ENCODE measurements around the gene TMEM270.

The TMEM270 gene

GRCh38 chr7:73901231-73901822 is 40.4 kb downstream of the TMEM270 start:
- Histone ChIP-seq H3K4me3 (ENCODE audit: extremely low read depth, insufficient read depth, low read length, poor library complexity, severe bottlenecking) (no peak overlapping the region), H3K4me1 (ENCODE audit: control insufficient read depth, insufficient read depth, low read length, poor library complexity, severe bottlenecking) (peaks cover 10% of the 10 kb centered on the region), H3K36me3 (ENCODE audit: control insufficient read depth, insufficient read depth, low read length) (no peaks in the 10 kb centered on the region), H3K27ac (ENCODE audit: low read depth, low read length, severe bottlenecking) (no peak overlapping the region), H3K9me3 (ENCODE audit: control insufficient read depth, low read length) (peaks cover 6% of the 10 kb centered on the region)
- WGBS, 2 experiments (ENCODE audit: insufficient coverage in 2 of 2): 80 to 83% methylated on average over 2 of the region's 3 CpGs

GRCh38 chr7:73901823-73902597 is 41.1 kb downstream of the TMEM270 start:
- no peaks in the 10 kb centered on the region for H3K36me3 ChIP-seq (ENCODE audit: control insufficient read depth, insufficient read depth, low read length)
- H3K4me3 ChIP-seq (ENCODE audit: extremely low read depth, insufficient read depth, low read length, poor library complexity, severe bottlenecking): no peak overlapping the region
- peaks cover 10% of the 10 kb centered on the region for H3K4me1 ChIP-seq (ENCODE audit: control insufficient read depth, insufficient read depth, low read length, poor library complexity, severe bottlenecking)
- WGBS, 2 experiments (ENCODE audit: insufficient coverage in 2 of 2): 71 to 72% methylated on average over 7 to 10 of the region's 15 CpGs
- no peak overlapping the region for H3K27ac ChIP-seq (ENCODE audit: low read depth, low read length, severe bottlenecking)
- H3K9me3 ChIP-seq (ENCODE audit: control insufficient read depth, low read length): no peaks in the 10 kb centered on the region

- no peak overlapping the region for H3K27ac ChIP-seq (ENCODE audit: low read depth, low read length, severe bottlenecking)
- WGBS, 2 experiments (ENCODE audit: insufficient coverage in 2 of 2): 93 to 94% methylated on average over 10 to 14 of the region's 15 CpGs
- H3K9me3 ChIP-seq (ENCODE audit: control insufficient read depth, low read length): no peaks in the 10 kb centered on the region
- no peak overlapping the region for H3K4me3 ChIP-seq (ENCODE audit: extremely low read depth, insufficient read depth, low read length, poor library complexity, severe bottlenecking)
- no peaks in the 10 kb centered on the region for H3K36me3 ChIP-seq (ENCODE audit: control insufficient read depth, insufficient read depth, low read length)
- H3K4me1 ChIP-seq (ENCODE audit: control insufficient read depth, insufficient read depth, low read length, poor library complexity, severe bottlenecking): peaks cover 11% of the 10 kb centered on the region
Measured at GRCh38 chr7:73903321-73904218, 42.6 kb downstream of the TMEM270 start.

- Histone ChIP-seq H3K36me3 (ENCODE audit: control insufficient read depth, insufficient read depth, low read length) (no peaks in the 10 kb centered on the region), H3K4me3 (ENCODE audit: extremely low read depth, insufficient read depth, low read length, poor library complexity, severe bottlenecking) (no peak overlapping the region), H3K4me1 (ENCODE audit: control insufficient read depth, insufficient read depth, low read length, poor library complexity, severe bottlenecking) (peaks cover 15% of the 10 kb centered on the region), H3K27ac (ENCODE audit: low read depth, low read length, severe bottlenecking) (no peak overlapping the region), H3K9me3 (ENCODE audit: control insufficient read depth, low read length) (no peaks in the 10 kb centered on the region)
- 88 to 91% methylated on average over 14 to 22 of the region's 24 CpGs for WGBS, 2 experiments (ENCODE audit: insufficient coverage in 2 of 2)
Measured at GRCh38 chr7:73904219-73905137, 43.5 kb downstream of the TMEM270 start.

GRCh38 chr7:73905360-73905759 is 44.4 kb downstream of the TMEM270 start:
- Histone ChIP-seq H3K4me3 (ENCODE audit: extremely low read depth, insufficient read depth, low read length, poor library complexity, severe bottlenecking) (no peak overlapping the region), H3K36me3 (ENCODE audit: control insufficient read depth, insufficient read depth, low read length) (no peaks in the 10 kb centered on the region), H3K9me3 (ENCODE audit: control insufficient read depth, low read length) (no peaks in the 10 kb centered on the region), H3K4me1 (ENCODE audit: control insufficient read depth, insufficient read depth, low read length, poor library complexity, severe bottlenecking) (peaks cover 7% of the 10 kb centered on the region), H3K27ac (ENCODE audit: low read depth, low read length, severe bottlenecking) (no peak overlapping the region)
- WGBS, 2 experiments (ENCODE audit: insufficient coverage in 2 of 2): 86 to 94% methylated on average over 7 to 15 of the region's 15 CpGs

- Histone ChIP-seq H3K9me3 (ENCODE audit: control insufficient read depth, low read length) (no peaks in the 10 kb centered on the region), H3K4me3 (ENCODE audit: extremely low read depth, insufficient read depth, low read length, poor library complexity, severe bottlenecking) (no peak overlapping the region), H3K27ac (ENCODE audit: low read depth, low read length, severe bottlenecking) (no peak overlapping the region), H3K36me3 (ENCODE audit: control insufficient read depth, insufficient read depth, low read length) (no peaks in the 10 kb centered on the region), H3K4me1 (ENCODE audit: control insufficient read depth, insufficient read depth, low read length, poor library complexity, severe bottlenecking) (peaks cover 7% of the 10 kb centered on the region)
- WGBS, 2 experiments (ENCODE audit: insufficient coverage in 2 of 2): 78 to 91% methylated on average over 10 to 12 of the region's 13 CpGs
Measured at GRCh38 chr7:73906874-73907273, 45.9 kb downstream of the TMEM270 start.

GRCh38 chr7:73907554-73908122 is 46.7 kb downstream of the TMEM270 start:
- no peak overlapping the region for H3K4me3 ChIP-seq (ENCODE audit: extremely low read depth, insufficient read depth, low read length, poor library complexity, severe bottlenecking)
- H3K9me3 ChIP-seq (ENCODE audit: control insufficient read depth, low read length): no peaks in the 10 kb centered on the region
- H3K27ac ChIP-seq (ENCODE audit: low read depth, low read length, severe bottlenecking): no peak overlapping the region
- H3K4me1 ChIP-seq (ENCODE audit: control insufficient read depth, insufficient read depth, low read length, poor library complexity, severe bottlenecking): peaks cover 5% of the 10 kb centered on the region
- 92 to 93% methylated on average over 11 to 12 of the region's 12 CpGs for WGBS, 2 experiments (ENCODE audit: insufficient coverage in 2 of 2)
- no peaks in the 10 kb centered on the region for H3K36me3 ChIP-seq (ENCODE audit: control insufficient read depth, insufficient read depth, low read length)

- no peak overlapping the region for H3K27ac ChIP-seq (ENCODE audit: low read depth, low read length, severe bottlenecking)
- no peaks in the 10 kb centered on the region for H3K9me3 ChIP-seq (ENCODE audit: control insufficient read depth, low read length)
- no peaks in the 10 kb centered on the region for H3K36me3 ChIP-seq (ENCODE audit: control insufficient read depth, insufficient read depth, low read length)
- no peak overlapping the region for H3K4me3 ChIP-seq (ENCODE audit: extremely low read depth, insufficient read depth, low read length, poor library complexity, severe bottlenecking)
- 91% methylated on average over 16 to 17 of the region's 17 CpGs for WGBS, 2 experiments (ENCODE audit: insufficient coverage in 2 of 2)
- peaks cover 5% of the 10 kb centered on the region for H3K4me1 ChIP-seq (ENCODE audit: control insufficient read depth, insufficient read depth, low read length, poor library complexity, severe bottlenecking)
Measured at GRCh38 chr7:73908123-73908611, 47.2 kb downstream of the TMEM270 start.

- peaks cover 5% of the 10 kb centered on the region for H3K4me1 ChIP-seq (ENCODE audit: control insufficient read depth, insufficient read depth, low read length, poor library complexity, severe bottlenecking)
- 80 to 86% methylated on average over 9 of the region's 13 CpGs for WGBS, 2 experiments (ENCODE audit: insufficient coverage in 2 of 2)
Measured at GRCh38 chr7:73909051-73909941, 48.3 kb downstream of the TMEM270 start.

More at GRCh38 chr7:73909051-73909941, 48.3 kb downstream of the TMEM270 start:
- Histone ChIP-seq H3K36me3 (ENCODE audit: control insufficient read depth, insufficient read depth, low read length) (no peaks in the 10 kb centered on the region), H3K4me3 (ENCODE audit: extremely low read depth, insufficient read depth, low read length, poor library complexity, severe bottlenecking) (no peak overlapping the region), H3K9me3 (ENCODE audit: control insufficient read depth, low read length) (no peaks in the 10 kb centered on the region), H3K27ac (ENCODE audit: low read depth, low read length, severe bottlenecking) (no peak overlapping the region)

All from mesodermal cell (in vitro differentiated cells).